ENCODE results near the gene MYL3. TPM values are rescaled to one million over a fixed set of nuclear protein-coding genes. Genes with fewer than 3 reads are reported as not detected.

The MYL3 gene
- total RNA-seq, 3 donors from 2014 or later: 5.9 to 8.5 (median 6.2) TPM

DNA sequence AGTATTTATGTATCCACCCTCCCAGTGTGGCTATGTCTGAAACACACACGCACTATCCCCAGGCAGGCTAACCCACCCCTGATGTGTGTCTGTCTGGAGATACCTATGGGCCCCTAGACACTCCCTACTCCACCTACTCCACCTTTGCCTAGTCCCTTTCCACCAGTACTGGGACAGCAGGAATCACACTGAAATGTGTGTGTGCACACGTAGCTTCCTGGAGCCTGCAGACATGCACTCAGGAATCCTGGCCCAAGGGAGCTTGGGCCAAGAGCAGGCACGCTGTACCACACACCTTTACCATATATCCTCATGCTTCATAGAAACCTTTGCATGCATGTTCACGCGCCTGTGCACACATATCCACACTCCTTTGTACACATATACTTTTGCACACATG, 7.4 kb upstream of the MYL3 start:
- DNase-seq (ENCODE audit: low spot score in 2 of 2): no peak
- intact Hi-C loops (cut with DNase I; ENCODE audit: low total_unique reads): loop anchor here (10.0 kb wide), 1 partner anchor 786 kb away; no protein-coding TSS in a partner anchor
- peaks cover 7 to 21% of the 10 kb centered on the region in 2 donors for H3K4me1 ChIP-seq

GRCh38 chr3:46869440-46869839, 6.2 kb upstream of the MYL3 start:
- H3K36me3 ChIP-seq: no peaks in the 10 kb centered on the region
- no peaks in the 10 kb centered on the region for H3K9me3 ChIP-seq
- H3K27me3 ChIP-seq: no peaks in the 10 kb centered on the region
- no peak overlapping the region for H3K4me3 ChIP-seq
- no peak for DNase-seq (ENCODE audit: low spot score in 2 of 2)
- H3K4me1 ChIP-seq: peaks cover 10 to 27% of the 10 kb centered on the region in 2 donors
- intact Hi-C loops (cut with DNase I; ENCODE audit: low total_unique reads): no loop called here
- no peak overlapping the region for H3K27ac ChIP-seq
- no peak for TF ChIP-seq POLR2AphosphoS5 (IDR thresholded peaks at IDR 0.05)
- TF ChIP-seq CTCF (IDR thresholded peaks at IDR 0.05): no peak

More for the DNA sequence above, 7.4 kb upstream of the MYL3 start:
- Histone ChIP-seq H3K27me3 (no peaks in the 10 kb centered on the region), H3K36me3 (no peaks in the 10 kb centered on the region), H3K4me3 (no peak overlapping the region), H3K27ac (no peak overlapping the region), H3K9me3 (no peaks in the 10 kb centered on the region)
- TF ChIP-seq POLR2A (IDR thresholded peaks at IDR 0.05): no peak
- TF ChIP-seq CTCF (IDR thresholded peaks at IDR 0.05): no peak
- TF ChIP-seq POLR2AphosphoS5 (IDR thresholded peaks at IDR 0.05): no peak

DNA sequence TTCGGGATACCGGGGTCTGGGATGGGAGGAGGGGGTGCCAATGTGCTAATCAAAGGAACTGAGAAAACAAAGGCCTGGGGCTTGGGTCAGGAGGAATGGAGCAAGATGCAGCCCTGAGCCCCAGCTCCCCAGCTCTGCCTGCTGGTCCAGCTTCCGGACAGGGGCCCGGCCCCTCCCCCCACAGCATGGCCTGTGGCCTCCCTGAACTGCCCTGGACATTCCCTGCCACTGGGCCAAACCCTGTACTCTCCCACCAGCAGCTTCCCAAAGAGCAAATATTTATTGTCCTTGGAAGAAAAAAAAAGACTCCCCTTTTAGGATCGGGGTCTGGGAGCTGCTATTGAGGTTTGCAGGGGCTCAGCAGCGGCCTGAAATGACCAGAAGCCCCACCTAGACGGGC, 5.7 kb upstream of the MYL3 start:
- intact Hi-C loops (cut with DNase I; ENCODE audit: low total_unique reads): no loop called here
- H3K4me1 ChIP-seq: peaks cover 10 to 30% of the 10 kb centered on the region in 2 donors
- H3K4me3 ChIP-seq: no peak overlapping the region

GRCh38 chr3:46868287-46868686, 5.0 kb upstream of the MYL3 start:
- Histone ChIP-seq H3K36me3 (no peaks in the 10 kb centered on the region), H3K27ac (peak overlapping the region; percentile 54 to 84), H3K27me3 (no peaks in the 10 kb centered on the region), H3K4me3 (no peak overlapping the region), H3K9me3 (no peaks in the 10 kb centered on the region), H3K4me1 (peaks cover 10 to 30% of the 10 kb centered on the region in 2 donors)
- intact Hi-C loops (cut with DNase I; ENCODE audit: low total_unique reads): no loop called here
- TF ChIP-seq POLR2A (IDR thresholded peaks at IDR 0.05) (no peak), POLR2AphosphoS5 (IDR thresholded peaks at IDR 0.05) (no peak), CTCF (IDR thresholded peaks at IDR 0.05) (no peak)
- no peak for DNase-seq (ENCODE audit: low spot score in 2 of 2)

More for the DNA sequence above, 5.7 kb upstream of the MYL3 start:
- no peaks in the 10 kb centered on the region for H3K9me3 ChIP-seq
- DNase-seq (ENCODE audit: low spot score in 2 of 2): no peak
- TF ChIP-seq CTCF (IDR thresholded peaks at IDR 0.05) (no peak), POLR2A (IDR thresholded peaks at IDR 0.05) (no peak), POLR2AphosphoS5 (IDR thresholded peaks at IDR 0.05) (no peak)
- H3K27me3 ChIP-seq: no peaks in the 10 kb centered on the region
- no peaks in the 10 kb centered on the region for H3K36me3 ChIP-seq
- H3K27ac ChIP-seq: peak overlapping the region in 1 of 2 donors; percentile 84

DNA sequence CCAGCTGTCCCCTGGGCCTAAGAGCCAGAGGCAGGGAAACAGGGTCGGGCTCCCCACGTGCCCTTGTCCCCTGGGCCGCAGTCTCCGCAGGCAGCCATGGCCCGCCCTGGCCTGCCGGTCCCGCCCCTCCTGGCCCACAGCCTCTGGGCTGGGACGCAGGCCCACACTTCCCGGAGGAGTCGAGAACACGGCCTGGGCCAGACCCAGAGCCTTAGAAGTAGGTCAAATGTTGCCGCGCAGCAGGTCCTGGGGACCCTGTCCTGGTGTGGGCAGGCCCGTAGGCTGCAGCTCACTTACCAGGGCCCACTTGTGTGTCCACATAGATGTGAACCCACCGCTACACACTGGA, 4.3 kb upstream of the MYL3 start:
- TF ChIP-seq POLR2AphosphoS5 (IDR thresholded peaks at IDR 0.05): peak in 2 of 3 donors; percentile 30 to 68
- TF ChIP-seq CTCF (IDR thresholded peaks at IDR 0.05): no peak
- TF ChIP-seq POLR2A (IDR thresholded peaks at IDR 0.05): no peak
- intact Hi-C loops (cut with DNase I; ENCODE audit: low total_unique reads): no loop called here
- Histone ChIP-seq H3K27ac (peak overlapping the region; percentile 54 to 84), H3K36me3 (no peaks in the 10 kb centered on the region), H3K4me1 (peaks cover 10 to 30% of the 10 kb centered on the region in 2 donors), H3K27me3 (no peaks in the 10 kb centered on the region), H3K9me3 (no peaks in the 10 kb centered on the region), H3K4me3 (peak overlapping the region in 1 of 3 donors; percentile 36)
- DNase-seq (ENCODE audit: low spot score in 2 of 2): peak; percentile 74 to 79

All from breast epithelium (tissue), 4 donors.